Measurements from ENCODE around the gene CNTNAP2.

Gene CNTNAP2

GRCh38 chr7:147265528-147265927 is 1148.9 kb downstream of the CNTNAP2 start:
- Histone ChIP-seq H2AFZ (ENCODE audit: low read depth) (no peak overlapping the region), H3K27me3 (ENCODE audit: insufficient read depth, low read depth) (no peaks in the 10 kb centered on the region), H3K4me3 (IDR thresholded peaks at IDR 0.05; ENCODE audit: insufficient read depth, low read depth, low read length) (no peak overlapping the region), H4K20me1 (ENCODE audit: insufficient read depth) (no peaks in the 10 kb centered on the region), H3K9ac (no peak overlapping the region), H3K36me3 (ENCODE audit: insufficient read depth) (no peaks in the 10 kb centered on the region), H3K4me1 (ENCODE audit: low read depth, poor library complexity, severe bottlenecking) (peaks cover 10% of the 10 kb centered on the region), H3K4me2 (no peak overlapping the region), H3K79me2 (ENCODE audit: insufficient read depth, low read depth) (no peaks in the 10 kb centered on the region), H3K27ac (no peak overlapping the region)
- no peak for TF ChIP-seq CTCF (conservative IDR thresholded peaks at IDR 0.05; ENCODE audit: low read depth, low read length)

- H3K36me3 ChIP-seq (ENCODE audit: insufficient read depth) = no peaks in the 10 kb centered on the region
- H3K27ac ChIP-seq = no peak overlapping the region
- TF ChIP-seq CTCF (conservative IDR thresholded peaks at IDR 0.05; ENCODE audit: low read depth, low read length) = no peak
- H2AFZ ChIP-seq (ENCODE audit: low read depth) = no peak overlapping the region
- H3K79me2 ChIP-seq (ENCODE audit: insufficient read depth, low read depth) = no peaks in the 10 kb centered on the region
- H4K20me1 ChIP-seq (ENCODE audit: insufficient read depth) = no peaks in the 10 kb centered on the region
- no peaks in the 10 kb centered on the region for H3K27me3 ChIP-seq (ENCODE audit: insufficient read depth, low read depth)
- no peak overlapping the region for H3K4me3 ChIP-seq (IDR thresholded peaks at IDR 0.05; ENCODE audit: insufficient read depth, low read depth, low read length)
- no peak overlapping the region for H3K9ac ChIP-seq
- no peak overlapping the region for H3K4me2 ChIP-seq
- no peaks in the 10 kb centered on the region for H3K4me1 ChIP-seq (ENCODE audit: low read depth, poor library complexity, severe bottlenecking)
Observed at GRCh38 chr7:147276106-147276505, 1159.5 kb downstream of the CNTNAP2 start.

DNA sequence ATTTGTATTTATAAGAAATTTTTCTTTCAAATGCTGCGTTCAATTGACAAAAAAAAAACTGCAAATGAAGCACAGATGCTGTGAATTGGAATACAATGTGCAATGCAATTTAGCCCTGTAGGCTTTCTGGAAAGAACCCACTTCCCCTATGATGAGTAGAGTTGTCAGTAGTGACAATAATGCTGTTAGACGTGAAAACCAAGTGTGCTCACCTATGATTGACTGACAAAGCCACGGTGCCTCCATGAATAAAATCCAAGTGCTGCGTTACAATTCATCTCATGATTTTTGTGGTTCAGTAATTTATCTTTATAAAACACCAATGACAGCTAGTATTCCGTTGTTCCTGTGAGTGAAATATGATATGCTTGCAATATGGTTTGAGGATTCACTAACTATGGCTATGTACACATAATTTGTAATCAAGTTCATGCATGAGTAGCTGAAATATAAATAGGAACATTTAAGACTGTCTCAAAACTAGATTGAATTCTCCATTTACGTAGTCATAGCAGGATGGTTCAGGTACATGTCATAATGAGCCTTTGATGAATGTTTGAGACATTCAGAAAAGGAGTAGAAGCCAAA is 1160.3 kb downstream of the CNTNAP2 start:
- Histone ChIP-seq H3K79me2 (ENCODE audit: insufficient read depth, low read depth) (no peaks in the 10 kb centered on the region), H3K27me3 (ENCODE audit: insufficient read depth, low read depth) (no peaks in the 10 kb centered on the region), H3K9ac (no peak overlapping the region), H3K4me3 (IDR thresholded peaks at IDR 0.05; ENCODE audit: insufficient read depth, low read depth, low read length) (no peak overlapping the region), H3K4me2 (no peak overlapping the region), H3K27ac (no peak overlapping the region), H4K20me1 (ENCODE audit: insufficient read depth) (no peaks in the 10 kb centered on the region), H3K4me1 (ENCODE audit: low read depth, poor library complexity, severe bottlenecking) (no peaks in the 10 kb centered on the region), H2AFZ (ENCODE audit: low read depth) (no peak overlapping the region), H3K36me3 (ENCODE audit: insufficient read depth) (no peaks in the 10 kb centered on the region)
- no peak for TF ChIP-seq CTCF (conservative IDR thresholded peaks at IDR 0.05; ENCODE audit: low read depth, low read length)

DNA sequence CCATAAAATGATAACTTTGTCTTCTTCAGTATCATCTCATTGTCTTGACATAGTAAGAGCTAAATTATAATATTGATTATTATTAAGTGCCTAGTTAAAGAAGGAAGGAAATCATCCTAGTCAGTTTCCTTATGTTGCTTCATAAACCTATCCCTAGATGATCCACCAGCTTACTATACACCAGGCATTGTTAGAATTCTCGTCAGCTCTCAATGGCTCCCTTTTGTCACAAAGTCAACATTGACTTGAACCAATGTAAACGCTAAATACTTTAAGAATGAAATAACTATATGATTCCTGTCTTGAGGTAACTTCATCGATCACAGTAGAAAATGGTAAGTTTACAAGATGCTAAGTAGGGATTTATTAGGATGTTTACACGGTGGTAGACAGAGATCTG is 1162.9 kb downstream of the CNTNAP2 start:
- H3K4me2 ChIP-seq = no peak overlapping the region
- H3K27me3 ChIP-seq (ENCODE audit: insufficient read depth, low read depth) = no peaks in the 10 kb centered on the region
- H3K27ac ChIP-seq = no peak overlapping the region
- no peaks in the 10 kb centered on the region for H3K79me2 ChIP-seq (ENCODE audit: insufficient read depth, low read depth)
- H3K9ac ChIP-seq = no peak overlapping the region
- no peak for TF ChIP-seq CTCF (conservative IDR thresholded peaks at IDR 0.05; ENCODE audit: low read depth, low read length)
- H3K4me1 ChIP-seq (ENCODE audit: low read depth, poor library complexity, severe bottlenecking) = no peaks in the 10 kb centered on the region
- no peaks in the 10 kb centered on the region for H4K20me1 ChIP-seq (ENCODE audit: insufficient read depth)
- H2AFZ ChIP-seq (ENCODE audit: low read depth) = no peak overlapping the region
- H3K4me3 ChIP-seq (IDR thresholded peaks at IDR 0.05; ENCODE audit: insufficient read depth, low read depth, low read length) = no peak overlapping the region
- no peaks in the 10 kb centered on the region for H3K36me3 ChIP-seq (ENCODE audit: insufficient read depth)

All from KMS-11 (cell line).